Suppressor macrophage (primary cell): ENCODE data around the gene SDK1.

Source experiments
- DNase-seq, 4 experiments: peaks; one replicate each; pipeline ENCODE4 v3.0.0-alpha.2; 2020 to 2022

Gene SDK1

GRCh38 chr7:4144172-4144701 lies 843.2 kb downstream of the SDK1 start:
- DNase-seq = no peak

GRCh38 chr7:4144811-4145510 lies 843.9 kb downstream of the SDK1 start:
- no peak for DNase-seq

- DNase-seq = no peak
These were observed 844.5 kb downstream of the SDK1 start for GRCh38 chr7:4145576-4145975.

GRCh38 chr7:4147926-4148620 lies 847.0 kb downstream of the SDK1 start:
- DNase-seq = no peak

- DNase-seq = no peak
These were observed 848.2 kb downstream of the SDK1 start for GRCh38 chr7:4149236-4149635.

GRCh38 chr7:4149645-4150044 lies 848.6 kb downstream of the SDK1 start:
- DNase-seq = no peak

GRCh38 chr7:4150731-4151130 lies 849.7 kb downstream of the SDK1 start:
- no peak for DNase-seq

GRCh38 chr7:4151524-4151923 lies 850.5 kb downstream of the SDK1 start:
- DNase-seq = no peak

GRCh38 chr7:4151926-4152549 lies 851.0 kb downstream of the SDK1 start:
- DNase-seq = no peak

GRCh38 chr7:4154882-4155535 lies 854.0 kb downstream of the SDK1 start:
- DNase-seq = no peak

- DNase-seq = no peak
These were observed 855.1 kb downstream of the SDK1 start for GRCh38 chr7:4156190-4156589.

GRCh38 chr7:4157651-4158050 lies 856.6 kb downstream of the SDK1 start:
- DNase-seq = no peak

- no peak for DNase-seq
These were observed 857.5 kb downstream of the SDK1 start for GRCh38 chr7:4158441-4159153.

- DNase-seq = no peak
These were observed 858.1 kb downstream of the SDK1 start for GRCh38 chr7:4159154-4159501.

- DNase-seq = no peak
These were observed 858.9 kb downstream of the SDK1 start for GRCh38 chr7:4159761-4160554.

GRCh38 chr7:4162884-4163564 lies 862.0 kb downstream of the SDK1 start:
- no peak for DNase-seq

GRCh38 chr7:4163565-4164203 lies 862.6 kb downstream of the SDK1 start:
- no peak for DNase-seq

GRCh38 chr7:4164556-4164955 lies 863.5 kb downstream of the SDK1 start:
- no peak for DNase-seq

- DNase-seq = no peak
These were observed 865.3 kb downstream of the SDK1 start for GRCh38 chr7:4166340-4166739.

GRCh38 chr7:4166807-4167206 lies 865.8 kb downstream of the SDK1 start:
- DNase-seq = no peak
